H9 (cell line): ENCODE data around the gene SLC2A8. TPM values are rescaled to one million over a fixed set of nuclear protein-coding genes. Genes with fewer than 3 reads are reported as not detected.

Experiments used
- DNase-seq: peaks from one replicate; pipeline ENCODE4 v3.0.0-alpha.2; 2017
- H2AFZ ChIP-seq: one replicate; pipeline ENCODE4 v1.6.1; 2013; ENCODE audit warnings: mild to moderate bottlenecking, low read length, control low read depth, moderate library complexity
- H2AK5ac ChIP-seq: 2 replicates; pipeline ENCODE4 v1.6.1; 2013; ENCODE audit warnings: low read length, control low read depth, mixed read lengths; ENCODE audit not compliant: insufficient read length
- H2BK120ac ChIP-seq: one replicate; pipeline ENCODE4 v1.6.1; 2013; ENCODE audit warnings: low read depth, mild to moderate bottlenecking, low read length, control low read depth, inconsistent platforms; ENCODE audit not compliant: poor library complexity, severe bottlenecking
- H2BK12ac ChIP-seq: 2 replicates; pipeline ENCODE4 v1.6.1; 2013; ENCODE audit warnings: low read length, control low read depth, mixed read lengths, low read depth; ENCODE audit not compliant: insufficient read length
- H2BK15ac ChIP-seq: 2 replicates; pipeline ENCODE4 v1.6.1; 2013; ENCODE audit warnings: low read depth, low read length, control low read depth
- H2BK20ac ChIP-seq: one replicate; pipeline ENCODE4 v1.6.1; 2013; ENCODE audit warnings: low read depth, mild to moderate bottlenecking, low read length, control low read depth, inconsistent platforms; ENCODE audit not compliant: poor library complexity, severe bottlenecking
- H2BK5ac ChIP-seq: 2 replicates; pipeline ENCODE4 v1.6.1; 2013; ENCODE audit warnings: low read length, control low read depth, mixed read lengths; ENCODE audit not compliant: insufficient read length
- H3K14ac ChIP-seq: 2 replicates; pipeline ENCODE4 v1.6.1; 2013; ENCODE audit warnings: low read length, control low read depth; ENCODE audit not compliant: insufficient read depth
- H3K18ac ChIP-seq: 2 replicates; pipeline ENCODE4 v1.6.1; 2013; ENCODE audit warnings: low read depth, mild to moderate bottlenecking, mixed read lengths, low read length, control low read depth; ENCODE audit not compliant: insufficient read length
- H3K23ac ChIP-seq: 2 replicates; pipeline ENCODE4 v1.6.1; 2013; ENCODE audit warnings: low read length, control low read depth, mixed read lengths, low read depth; ENCODE audit not compliant: insufficient read length
- H3K23me2 ChIP-seq: 2 replicates; pipeline ENCODE4 v1.6.1; 2013; ENCODE audit warnings: low read depth, mild to moderate bottlenecking, mixed read lengths, low read length, control low read depth; ENCODE audit not compliant: insufficient read length, poor library complexity, severe bottlenecking
- H3K27ac ChIP-seq: 2 replicates; pipeline ENCODE4 v1.5.1; 2013; ENCODE audit warnings: low read length, control low read depth, mixed read lengths, low read depth; ENCODE audit not compliant: insufficient read length
- H3K27me3 ChIP-seq: 2 replicates; pipeline ENCODE4 v1.6.1; 2013; ENCODE audit warnings: low read length, control low read depth, inconsistent platforms; ENCODE audit not compliant: insufficient read depth
- H3K4ac ChIP-seq: 2 replicates; pipeline ENCODE4 v1.6.1; 2013; ENCODE audit warnings: low read depth, mild to moderate bottlenecking, control low read depth, inconsistent platforms, low read length, moderate library complexity
- H3K4me1 ChIP-seq: 2 replicates; pipeline ENCODE4 v1.6.1; 2013; ENCODE audit warnings: low read length, control low read depth, inconsistent platforms; ENCODE audit not compliant: insufficient read depth
- H3K4me2 ChIP-seq: 2 replicates; pipeline ENCODE4 v1.6.1; 2013; ENCODE audit warnings: low read length, control low read depth, mixed read lengths; ENCODE audit not compliant: insufficient read length, insufficient read depth
- H3K56ac ChIP-seq: 2 replicates; pipeline ENCODE4 v1.6.1; 2013; ENCODE audit warnings: low read depth, mild to moderate bottlenecking, mixed read lengths, low read length, control low read depth; ENCODE audit not compliant: insufficient read length
- H3K79me1 ChIP-seq: 2 replicates; pipeline ENCODE4 v1.6.1; 2013; ENCODE audit warnings: low read depth, mild to moderate bottlenecking, moderate library complexity, low read length, control low read depth, inconsistent platforms; ENCODE audit not compliant: insufficient read depth, poor library complexity, severe bottlenecking
- H3K79me2 ChIP-seq: 2 replicates; pipeline ENCODE4 v1.6.1; 2013; ENCODE audit warnings: low read length, control low read depth, inconsistent platforms; ENCODE audit not compliant: insufficient read depth
- H3K9ac ChIP-seq: 2 replicates; pipeline ENCODE4 v1.6.1; 2013; ENCODE audit warnings: low read length, control low read depth, mixed read lengths; ENCODE audit not compliant: insufficient read length; ENCODE audit errors: extremely low read depth
- H3K9me3 ChIP-seq: one replicate; pipeline ENCODE4 v1.6.1; 2013; ENCODE audit warnings: low read depth, low read length, inconsistent platforms; ENCODE audit not compliant: control insufficient read depth
- H3T11ph ChIP-seq: one replicate; pipeline ENCODE4 v1.6.1; 2013; ENCODE audit warnings: mild to moderate bottlenecking, low read length, control low read depth, inconsistent platforms
- H4K20me1 ChIP-seq: one replicate; pipeline ENCODE4 v1.6.1; 2013; ENCODE audit not compliant: control insufficient read depth, insufficient read length, insufficient read depth
- H4K5ac ChIP-seq: 2 replicates; pipeline ENCODE4 v1.6.1; 2013; ENCODE audit warnings: low read depth, mild to moderate bottlenecking, mixed read lengths, low read length, control low read depth; ENCODE audit not compliant: insufficient read length
- H4K8ac ChIP-seq: replicated peaks from 2 replicates; pipeline ENCODE4 v1.6.1; 2013; ENCODE audit warnings: low read length, control low read depth, mixed read lengths, low read depth; ENCODE audit not compliant: insufficient read length
- H4K91ac ChIP-seq: 2 replicates; pipeline ENCODE4 v1.6.1; 2013; ENCODE audit warnings: low read depth, mild to moderate bottlenecking, moderate library complexity, mixed read lengths, low read length, control low read depth; ENCODE audit not compliant: insufficient read length
- H3K27ac Mint-ChIP-seq, 3 experiments: 2 replicates in 2 of 3; 3 replicates in 1 of 3; pipeline ENCODE4 v1.8.0; 2020 to 2021; ENCODE audit warnings: mixed read lengths in 3 of 3, mild to moderate bottlenecking in 1 of 3, moderate library complexity in 1 of 3
- H3K27me3 Mint-ChIP-seq: 2 replicates; pipeline ENCODE4 v1.8.0; 2021; ENCODE audit warnings: low read depth, mild to moderate bottlenecking, moderate library complexity, mixed read lengths
- H3K36me3 Mint-ChIP-seq, 3 experiments: 2 replicates in 2 of 3; 3 replicates in 1 of 3; pipeline ENCODE4 v1.8.0; 2020 to 2021; ENCODE audit warnings: low read depth in 3 of 3, mixed read lengths in 3 of 3; ENCODE audit not compliant: insufficient read depth in 1 of 3
- H3K4me1 Mint-ChIP-seq, 2 experiments: 2 replicates each; pipeline ENCODE4 v1.8.0; 2020; ENCODE audit warnings: mixed read lengths in 2 of 2
- H3K4me3 Mint-ChIP-seq, 2 experiments: 2 replicates in 1 of 2; 3 replicates in 1 of 2; pipeline ENCODE4 v1.8.0; 2020 to 2021; ENCODE audit warnings: mild to moderate bottlenecking in 2 of 2, mixed read lengths in 2 of 2, moderate library complexity in 1 of 2
- H3K9me3 Mint-ChIP-seq, 2 experiments: 2 replicates in 1 of 2; 3 replicates in 1 of 2; pipeline ENCODE4 v1.8.0; 2020; ENCODE audit warnings: mild to moderate bottlenecking in 2 of 2, mixed read lengths in 2 of 2, moderate library complexity in 1 of 2
- WGBS: extraction: QIAGEN DNeasy Blood & Tissue Kit; methylation state at CpG from one replicate; pipeline ENCODE4 v1.1.7; 2013; ENCODE audit warnings: missing lambda C conversion rate, low lambda C conversion rate, mixed read lengths; ENCODE audit not compliant: insufficient read length; ENCODE audit errors: extremely low coverage; 5-methylcytosine and 5-hydroxymethylcytosine counted together
- total RNA-seq: library from RNA; stranded (reverse); gene quantifications from 2 replicates; pipeline ENCODE4 v1.2.1, GENCODE V29; 2021
- TF ChIP-seq, protein P1 (sequence below): fragments of 200-600 bp; sonication (generic); conservative IDR thresholded peaks from 3 replicates; pipeline ENCODE4 v1.8.0; 2021; ENCODE audit warnings: antibody characterized with exemption, mild to moderate bottlenecking

The SLC2A8 gene
- total RNA-seq, 1 experiment from 2014 or later = 38.3 TPM

DNA sequence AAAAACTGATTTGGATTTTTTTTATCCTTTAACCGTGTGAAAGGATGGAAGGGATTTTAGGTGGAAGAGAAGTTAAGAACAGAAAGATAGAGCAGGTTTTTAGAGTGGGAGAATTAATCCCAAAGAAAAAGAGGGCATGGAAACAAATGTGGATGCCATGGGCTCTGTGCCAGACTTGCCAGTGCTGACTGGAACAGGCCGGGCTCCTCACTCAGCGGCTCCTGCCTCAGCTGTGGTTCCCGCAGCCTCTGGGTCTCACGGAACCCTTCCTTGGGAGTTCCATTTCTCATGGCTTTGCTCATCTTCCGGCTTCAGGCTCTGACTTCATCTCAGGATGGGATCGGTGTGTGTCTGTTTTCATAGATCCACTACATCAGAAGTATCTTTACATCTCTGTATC, 30.4 kb upstream of the SLC2A8 start:
- Histone ChIP-seq H2BK20ac (no peak overlapping the region), H4K20me1 (no peaks in the 10 kb centered on the region), H3K18ac (no peak overlapping the region), H3K4me1 (no peaks in the 10 kb centered on the region), H3K79me1 (no peaks in the 10 kb centered on the region), H3K27ac (no peak overlapping the region), H4K8ac (no peak overlapping the region), H3K14ac (no peak overlapping the region), H3K9me3 (no peaks in the 10 kb centered on the region), H3K9ac (no peak overlapping the region), H2BK12ac (no peak overlapping the region), H2AFZ (no peak overlapping the region), H4K5ac (no peak overlapping the region), H3K4ac (no peak overlapping the region), H3K56ac (no peak overlapping the region), H4K91ac (no peak overlapping the region), H3K79me2 (no peaks in the 10 kb centered on the region), H3K23ac (no peak overlapping the region), H2AK5ac (no peak overlapping the region), H2BK120ac (no peak overlapping the region), H2BK15ac (no peak overlapping the region), H3K4me2 (no peak overlapping the region), H2BK5ac (no peak overlapping the region), H3T11ph (no peak overlapping the region), H3K23me2 (no peaks in the 10 kb centered on the region), H3K27me3 (no peaks in the 10 kb centered on the region)
- no peak overlapping the region for H3K4me3 Mint-ChIP-seq
- no peak for DNase-seq
- peaks cover 13 to 17% of the 10 kb centered on the region in 2 experiments for H3K4me1 Mint-ChIP-seq
- H3K36me3 Mint-ChIP-seq = peaks cover 0 to 4% (median 0%) of the 10 kb centered on the region in 3 experiments; a peak in 3 of 7 replicates
- no peaks in the 10 kb centered on the region for H3K9me3 Mint-ChIP-seq
- TF ChIP-seq, protein P1, sequence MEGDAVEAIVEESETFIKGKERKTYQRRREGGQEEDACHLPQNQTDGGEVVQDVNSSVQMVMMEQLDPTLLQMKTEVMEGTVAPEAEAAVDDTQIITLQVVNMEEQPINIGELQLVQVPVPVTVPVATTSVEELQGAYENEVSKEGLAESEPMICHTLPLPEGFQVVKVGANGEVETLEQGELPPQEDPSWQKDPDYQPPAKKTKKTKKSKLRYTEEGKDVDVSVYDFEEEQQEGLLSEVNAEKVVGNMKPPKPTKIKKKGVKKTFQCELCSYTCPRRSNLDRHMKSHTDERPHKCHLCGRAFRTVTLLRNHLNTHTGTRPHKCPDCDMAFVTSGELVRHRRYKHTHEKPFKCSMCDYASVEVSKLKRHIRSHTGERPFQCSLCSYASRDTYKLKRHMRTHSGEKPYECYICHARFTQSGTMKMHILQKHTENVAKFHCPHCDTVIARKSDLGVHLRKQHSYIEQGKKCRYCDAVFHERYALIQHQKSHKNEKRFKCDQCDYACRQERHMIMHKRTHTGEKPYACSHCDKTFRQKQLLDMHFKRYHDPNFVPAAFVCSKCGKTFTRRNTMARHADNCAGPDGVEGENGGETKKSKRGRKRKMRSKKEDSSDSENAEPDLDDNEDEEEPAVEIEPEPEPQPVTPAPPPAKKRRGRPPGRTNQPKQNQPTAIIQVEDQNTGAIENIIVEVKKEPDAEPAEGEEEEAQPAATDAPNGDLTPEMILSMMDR = no peak
- H3K27me3 Mint-ChIP-seq = peaks cover 3% of the 10 kb centered on the region
- WGBS = no CpG with 5 or more reads among the region's 7 CpGs
- no peak overlapping the region for H3K27ac Mint-ChIP-seq
